IPS-11a (cell line): ENCODE data around the gene ARHGAP24.

ENCODE experiments used
- H3K4me3 ChIP-seq: one replicate; pipeline ENCODE4 v1.5.1; 2013; ENCODE audit warnings: low read depth, low read length, control low read depth

ARHGAP24 gene

GRCh38 chr4:85684676-85685075, 209.7 kb downstream of the ARHGAP24 start:
- no peak overlapping the region for H3K4me3 ChIP-seq

GRCh38 chr4:85686398-85686797, 211.4 kb downstream of the ARHGAP24 start:
- H3K4me3 ChIP-seq: no peak overlapping the region

GRCh38 chr4:85688055-85688740, 213.2 kb downstream of the ARHGAP24 start:
- no peak overlapping the region for H3K4me3 ChIP-seq

- no peak overlapping the region for H3K4me3 ChIP-seq
Observed at GRCh38 chr4:85696661-85697060, 221.7 kb downstream of the ARHGAP24 start.

- H3K4me3 ChIP-seq: no peak overlapping the region
Observed at GRCh38 chr4:85697854-85698253, 222.9 kb downstream of the ARHGAP24 start.

GRCh38 chr4:85700362-85700761, 225.4 kb downstream of the ARHGAP24 start:
- H3K4me3 ChIP-seq: no peak overlapping the region

GRCh38 chr4:85701861-85702321, 226.9 kb downstream of the ARHGAP24 start:
- no peak overlapping the region for H3K4me3 ChIP-seq

- H3K4me3 ChIP-seq: no peak overlapping the region
Observed at GRCh38 chr4:85703096-85703495, 228.1 kb downstream of the ARHGAP24 start.

- H3K4me3 ChIP-seq: no peak overlapping the region
Observed at GRCh38 chr4:85707611-85708010, 232.7 kb downstream of the ARHGAP24 start.

- no peak overlapping the region for H3K4me3 ChIP-seq
Observed at GRCh38 chr4:85708468-85708867, 233.5 kb downstream of the ARHGAP24 start.

- H3K4me3 ChIP-seq: no peak overlapping the region
Observed at GRCh38 chr4:85713005-85713404, 238.1 kb downstream of the ARHGAP24 start.

- H3K4me3 ChIP-seq: no peak overlapping the region
Observed at GRCh38 chr4:85715991-85716737, 241.2 kb downstream of the ARHGAP24 start.

GRCh38 chr4:85717351-85717750, 242.4 kb downstream of the ARHGAP24 start:
- H3K4me3 ChIP-seq: no peak overlapping the region

- no peak overlapping the region for H3K4me3 ChIP-seq
Observed at GRCh38 chr4:85717847-85718246, 242.9 kb downstream of the ARHGAP24 start.

- no peak overlapping the region for H3K4me3 ChIP-seq
Observed at GRCh38 chr4:85720735-85721134, 245.8 kb downstream of the ARHGAP24 start.

- no peak overlapping the region for H3K4me3 ChIP-seq
Observed at GRCh38 chr4:85722401-85722800, 247.5 kb downstream of the ARHGAP24 start.

GRCh38 chr4:85722807-85723206, 247.9 kb downstream of the ARHGAP24 start:
- no peak overlapping the region for H3K4me3 ChIP-seq

- H3K4me3 ChIP-seq: no peak overlapping the region
Observed at GRCh38 chr4:85724791-85725563, 250.0 kb downstream of the ARHGAP24 start.

GRCh38 chr4:85725721-85726170, 250.8 kb downstream of the ARHGAP24 start:
- H3K4me3 ChIP-seq: no peak overlapping the region

- H3K4me3 ChIP-seq: no peak overlapping the region
Observed at GRCh38 chr4:85726555-85726954, 251.6 kb downstream of the ARHGAP24 start.

GRCh38 chr4:85728464-85728863, 253.5 kb downstream of the ARHGAP24 start:
- H3K4me3 ChIP-seq: no peak overlapping the region
